ENCODE data around the gene DENND5B.
"Not testable (repeated sequence)": the region's sequence is repeated elsewhere in the genome, so short reads cannot be mapped to it uniquely, and the experiment has no call there.

DENND5B gene

GRCh38 chr12:31555466-31555865 is 35.5 kb downstream of the DENND5B start:
- H3K9me3 Mint-ChIP-seq; H3K4me1 Mint-ChIP-seq (ENCODE audit: low read depth); H3K27ac Mint-ChIP-seq; H3K4me3 Mint-ChIP-seq; H3K36me3 Mint-ChIP-seq (ENCODE audit: low read depth): not testable (repeated sequence)
- peaks cover 15% of the 10 kb centered on the region for H3K27me3 Mint-ChIP-seq (ENCODE audit: low read depth)

GRCh38 chr12:31550590-31550989 is 40.3 kb downstream of the DENND5B start:
- not testable (repeated sequence) for H3K36me3 Mint-ChIP-seq (ENCODE audit: low read depth); H3K27ac Mint-ChIP-seq; H3K4me1 Mint-ChIP-seq (ENCODE audit: low read depth); H3K27me3 Mint-ChIP-seq (ENCODE audit: low read depth); H3K9me3 Mint-ChIP-seq; H3K4me3 Mint-ChIP-seq

GRCh38 chr12:31536672-31537071 is 54.3 kb downstream of the DENND5B start:
- Mint-ChIP-seq H3K27ac (no peak overlapping the region), H3K9me3 (no peaks in the 10 kb centered on the region), H3K4me3 (no peak overlapping the region), H3K36me3 (ENCODE audit: low read depth) (no peaks in the 10 kb centered on the region), H3K4me1 (ENCODE audit: low read depth) (peaks cover 3% of the 10 kb centered on the region), H3K27me3 (ENCODE audit: low read depth) (peaks cover 4% of the 10 kb centered on the region)

- Mint-ChIP-seq H3K4me3 (no peak overlapping the region), H3K4me1 (ENCODE audit: low read depth) (no peaks in the 10 kb centered on the region), H3K27me3 (ENCODE audit: low read depth) (no peaks in the 10 kb centered on the region), H3K27ac (no peak overlapping the region), H3K36me3 (ENCODE audit: low read depth) (no peaks in the 10 kb centered on the region), H3K9me3 (no peaks in the 10 kb centered on the region)
Observed at GRCh38 chr12:31533470-31533869, 57.5 kb downstream of the DENND5B start.

GRCh38 chr12:31531893-31532292 is 59.0 kb downstream of the DENND5B start:
- Mint-ChIP-seq H3K4me1 (ENCODE audit: low read depth) (no peaks in the 10 kb centered on the region), H3K27me3 (ENCODE audit: low read depth) (no peaks in the 10 kb centered on the region), H3K36me3 (ENCODE audit: low read depth) (no peaks in the 10 kb centered on the region), H3K9me3 (no peaks in the 10 kb centered on the region), H3K27ac (no peak overlapping the region), H3K4me3 (no peak overlapping the region)

GRCh38 chr12:31528095-31528494 is 62.8 kb downstream of the DENND5B start:
- Mint-ChIP-seq H3K4me3 (no peak overlapping the region), H3K36me3 (ENCODE audit: low read depth) (no peaks in the 10 kb centered on the region), H3K4me1 (ENCODE audit: low read depth) (no peaks in the 10 kb centered on the region), H3K27ac (no peak overlapping the region), H3K9me3 (no peaks in the 10 kb centered on the region), H3K27me3 (ENCODE audit: low read depth) (no peaks in the 10 kb centered on the region)

- Mint-ChIP-seq H3K27me3 (ENCODE audit: low read depth) (no peaks in the 10 kb centered on the region), H3K36me3 (ENCODE audit: low read depth) (no peaks in the 10 kb centered on the region), H3K4me3 (no peak overlapping the region), H3K9me3 (no peaks in the 10 kb centered on the region), H3K4me1 (ENCODE audit: low read depth) (no peaks in the 10 kb centered on the region), H3K27ac (no peak overlapping the region)
Observed at GRCh38 chr12:31527083-31527482, 63.9 kb downstream of the DENND5B start.

- H3K9me3 Mint-ChIP-seq, result no peaks in the 10 kb centered on the region
- H3K4me3 Mint-ChIP-seq, result no peak overlapping the region
- H3K27me3 Mint-ChIP-seq (ENCODE audit: low read depth), result no peaks in the 10 kb centered on the region
- H3K36me3 Mint-ChIP-seq (ENCODE audit: low read depth), result no peaks in the 10 kb centered on the region
- no peaks in the 10 kb centered on the region for H3K4me1 Mint-ChIP-seq (ENCODE audit: low read depth)
- no peak overlapping the region for H3K27ac Mint-ChIP-seq
Observed at GRCh38 chr12:31526158-31526546, 64.8 kb downstream of the DENND5B start.

- Mint-ChIP-seq H3K4me3 (no peak overlapping the region), H3K9me3 (no peaks in the 10 kb centered on the region), H3K27ac (no peak overlapping the region), H3K36me3 (ENCODE audit: low read depth) (no peaks in the 10 kb centered on the region), H3K4me1 (ENCODE audit: low read depth) (no peaks in the 10 kb centered on the region), H3K27me3 (ENCODE audit: low read depth) (no peaks in the 10 kb centered on the region)
Observed at GRCh38 chr12:31525496-31526157, 65.3 kb downstream of the DENND5B start.

- Mint-ChIP-seq H3K4me3 (no peak overlapping the region), H3K27ac (no peak overlapping the region)
Observed at GRCh38 chr12:31524791-31525495, 66.0 kb downstream of the DENND5B start.

GRCh38 chr12:31523306-31523705 is 67.6 kb downstream of the DENND5B start:
- Mint-ChIP-seq H3K4me1 (ENCODE audit: low read depth) (no peaks in the 10 kb centered on the region), H3K36me3 (ENCODE audit: low read depth) (no peaks in the 10 kb centered on the region), H3K27ac (no peak overlapping the region), H3K9me3 (no peaks in the 10 kb centered on the region), H3K4me3 (no peak overlapping the region), H3K27me3 (ENCODE audit: low read depth) (peaks cover 7% of the 10 kb centered on the region)

More at GRCh38 chr12:31524791-31525495, 66.0 kb downstream of the DENND5B start:
- H3K4me1 Mint-ChIP-seq (ENCODE audit: low read depth), result no peaks in the 10 kb centered on the region
- H3K9me3 Mint-ChIP-seq, result no peaks in the 10 kb centered on the region
- no peaks in the 10 kb centered on the region for H3K27me3 Mint-ChIP-seq (ENCODE audit: low read depth)
- no peaks in the 10 kb centered on the region for H3K36me3 Mint-ChIP-seq (ENCODE audit: low read depth)

GRCh38 chr12:31522607-31523006 is 68.3 kb downstream of the DENND5B start:
- Mint-ChIP-seq H3K27me3 (ENCODE audit: low read depth) (peaks cover 7% of the 10 kb centered on the region), H3K9me3 (no peaks in the 10 kb centered on the region), H3K36me3 (ENCODE audit: low read depth) (no peaks in the 10 kb centered on the region), H3K27ac (no peak overlapping the region), H3K4me3 (no peak overlapping the region), H3K4me1 (ENCODE audit: low read depth) (no peaks in the 10 kb centered on the region)

GRCh38 chr12:31521964-31522363 is 69.0 kb downstream of the DENND5B start:
- H3K9me3 Mint-ChIP-seq, result no peaks in the 10 kb centered on the region
- H3K36me3 Mint-ChIP-seq (ENCODE audit: low read depth), result no peaks in the 10 kb centered on the region
- no peaks in the 10 kb centered on the region for H3K4me1 Mint-ChIP-seq (ENCODE audit: low read depth)
- peaks cover 7% of the 10 kb centered on the region for H3K27me3 Mint-ChIP-seq (ENCODE audit: low read depth)
- no peak overlapping the region for H3K27ac Mint-ChIP-seq
- no peak overlapping the region for H3K4me3 Mint-ChIP-seq

GRCh38 chr12:31519511-31519910 is 71.4 kb downstream of the DENND5B start:
- no peaks in the 10 kb centered on the region for H3K36me3 Mint-ChIP-seq (ENCODE audit: low read depth)
- H3K4me3 Mint-ChIP-seq, result no peak overlapping the region
- no peak overlapping the region for H3K27ac Mint-ChIP-seq
- H3K4me1 Mint-ChIP-seq (ENCODE audit: low read depth), result no peaks in the 10 kb centered on the region
- no peaks in the 10 kb centered on the region for H3K9me3 Mint-ChIP-seq
- H3K27me3 Mint-ChIP-seq (ENCODE audit: low read depth), result peaks cover 7% of the 10 kb centered on the region

GRCh38 chr12:31518680-31519227 is 72.2 kb downstream of the DENND5B start:
- Mint-ChIP-seq H3K9me3 (no peaks in the 10 kb centered on the region), H3K36me3 (ENCODE audit: low read depth) (no peaks in the 10 kb centered on the region), H3K4me1 (ENCODE audit: low read depth) (no peaks in the 10 kb centered on the region), H3K27me3 (ENCODE audit: low read depth) (peaks cover 7% of the 10 kb centered on the region), H3K27ac (no peak overlapping the region), H3K4me3 (no peak overlapping the region)

All from T-helper 1 cell treated with Interleukin-12 subunit alpha and Interleukin-12 subunit beta and Interleukin-4 antibody, amounts not matched to agents 30 μg/mL and 1 μg/mL, for 36 hours (primary cell).